ENCODE results near the gene ZSCAN10. TPM values are rescaled to one million over a fixed set of nuclear protein-coding genes. Genes with fewer than 3 reads are reported as not detected.

Gene ZSCAN10
- total and polyA plus RNA-seq, 2 of the 13 experiments (the other 11 are each of a cell fraction or from before 2014, with no cell fraction given): not detected

- TF ChIP-seq TERF1 (CRISPR knock-in tag; IDR thresholded peaks at IDR 0.05) (no peak), ZNF138 (CRISPR knock-in tag; IDR thresholded peaks at IDR 0.05; ENCODE audit: low read depth) (no peak), ZNF317 (CRISPR knock-in tag; IDR thresholded peaks at IDR 0.05) (0 out of 2 replicates have a peak, but pooled peaks have one; percentile 18), ZNF552 (CRISPR knock-in tag; IDR thresholded peaks at IDR 0.05; ENCODE audit: borderline replicate concordance) (0 out of 2 replicates have a peak, but pooled peaks have one; percentile 21), ZNF207 (IDR thresholded peaks at IDR 0.05; ENCODE audit: borderline replicate concordance) (no peak), ZNF329 (CRISPR knock-in tag; IDR thresholded peaks at IDR 0.05; ENCODE audit: low read depth) (no peak), LCORL (IDR thresholded peaks at IDR 0.05) (no peak), LCORL (CRISPR knock-in tag; IDR thresholded peaks at IDR 0.05) (no peak), ZNF878 (CRISPR knock-in tag; IDR thresholded peaks at IDR 0.05) (no peak), ZNF747 (CRISPR knock-in tag; IDR thresholded peaks at IDR 0.05; ENCODE audit: borderline replicate concordance) (no peak), NFKB2 (CRISPR knock-in tag; IDR thresholded peaks at IDR 0.05; ENCODE audit: borderline replicate concordance) (no peak; the same call in 1 of the 2 replicates), ZNF331 (CRISPR knock-in tag; IDR thresholded peaks at IDR 0.05) (peak; percentile 19; the same call in 1 of the 2 replicates), ZNF782 (CRISPR knock-in tag; IDR thresholded peaks at IDR 0.05; ENCODE audit: borderline replicate concordance) (0 out of 2 replicates have a peak, but pooled peaks have one; percentile 28), SOX5 (CRISPR knock-in tag; IDR thresholded peaks at IDR 0.05; ENCODE audit: borderline replicate concordance) (no peak), DMTF1 (CRISPR knock-in tag; IDR thresholded peaks at IDR 0.05) (0 out of 2 replicates have a peak, but pooled peaks have one; percentile 36), ZNF768 (CRISPR knock-in tag; IDR thresholded peaks at IDR 0.05) (peak; percentile 37), PLRG1 (conservative IDR thresholded peaks at IDR 0.05) (no peak)
- TF ChIP-seq, protein P1, sequence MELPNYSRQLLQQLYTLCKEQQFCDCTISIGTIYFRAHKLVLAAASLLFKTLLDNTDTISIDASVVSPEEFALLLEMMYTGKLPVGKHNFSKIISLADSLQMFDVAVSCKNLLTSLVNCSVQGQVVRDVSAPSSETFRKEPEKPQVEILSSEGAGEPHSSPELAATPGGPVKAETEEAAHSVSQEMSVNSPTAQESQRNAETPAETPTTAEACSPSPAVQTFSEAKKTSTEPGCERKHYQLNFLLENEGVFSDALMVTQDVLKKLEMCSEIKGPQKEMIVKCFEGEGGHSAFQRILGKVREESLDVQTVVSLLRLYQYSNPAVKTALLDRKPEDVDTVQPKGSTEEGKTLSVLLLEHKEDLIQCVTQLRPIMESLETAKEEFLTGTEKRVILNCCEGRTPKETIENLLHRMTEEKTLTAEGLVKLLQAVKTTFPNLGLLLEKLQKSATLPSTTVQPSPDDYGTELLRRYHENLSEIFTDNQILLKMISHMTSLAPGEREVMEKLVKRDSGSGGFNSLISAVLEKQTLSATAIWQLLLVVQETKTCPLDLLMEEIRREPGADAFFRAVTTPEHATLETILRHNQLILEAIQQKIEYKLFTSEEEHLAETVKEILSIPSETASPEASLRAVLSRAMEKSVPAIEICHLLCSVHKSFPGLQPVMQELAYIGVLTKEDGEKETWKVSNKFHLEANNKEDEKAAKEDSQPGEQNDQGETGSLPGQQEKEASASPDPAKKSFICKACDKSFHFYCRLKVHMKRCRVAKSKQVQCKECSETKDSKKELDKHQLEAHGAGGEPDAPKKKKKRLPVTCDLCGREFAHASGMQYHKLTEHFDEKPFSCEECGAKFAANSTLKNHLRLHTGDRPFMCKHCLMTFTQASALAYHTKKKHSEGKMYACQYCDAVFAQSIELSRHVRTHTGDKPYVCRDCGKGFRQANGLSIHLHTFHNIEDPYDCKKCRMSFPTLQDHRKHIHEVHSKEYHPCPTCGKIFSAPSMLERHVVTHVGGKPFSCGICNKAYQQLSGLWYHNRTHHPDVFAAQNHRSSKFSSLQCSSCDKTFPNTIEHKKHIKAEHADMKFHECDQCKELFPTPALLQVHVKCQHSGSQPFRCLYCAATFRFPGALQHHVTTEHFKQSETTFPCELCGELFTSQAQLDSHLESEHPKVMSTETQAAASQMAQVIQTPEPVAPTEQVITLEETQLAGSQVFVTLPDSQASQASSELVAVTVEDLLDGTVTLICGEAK (IDR thresholded peaks at IDR 0.05): no peak
- TF ChIP-seq, protein P1 (CRISPR knock-in tag; IDR thresholded peaks at IDR 0.05): no peak
Observed at GRCh38 chr16:3086596-3087242, 12.4 kb downstream of the ZSCAN10 start (continued).
